ENCODE data around the gene TRPM1.

DNA sequence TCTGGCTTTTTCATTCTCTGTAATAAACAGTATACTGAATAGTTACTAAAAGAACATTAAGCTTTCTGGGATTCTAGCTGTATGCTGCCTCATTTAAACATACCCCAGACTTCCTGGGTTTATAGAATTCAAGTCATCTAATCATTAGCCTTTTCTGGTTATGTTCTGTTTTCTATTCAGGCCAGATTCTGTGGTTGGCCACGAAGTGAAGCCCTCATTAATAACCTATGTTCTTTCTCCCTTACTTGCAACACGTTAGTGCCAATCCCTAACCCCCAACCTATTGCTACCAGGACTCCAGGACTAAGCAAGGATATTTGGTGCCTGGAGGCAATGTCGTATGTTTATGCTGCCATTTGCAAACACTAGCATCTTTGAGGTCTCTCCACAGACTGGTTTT, 81.5 kb downstream of the TRPM1 start:
- TF ChIP-seq, protein P1, sequence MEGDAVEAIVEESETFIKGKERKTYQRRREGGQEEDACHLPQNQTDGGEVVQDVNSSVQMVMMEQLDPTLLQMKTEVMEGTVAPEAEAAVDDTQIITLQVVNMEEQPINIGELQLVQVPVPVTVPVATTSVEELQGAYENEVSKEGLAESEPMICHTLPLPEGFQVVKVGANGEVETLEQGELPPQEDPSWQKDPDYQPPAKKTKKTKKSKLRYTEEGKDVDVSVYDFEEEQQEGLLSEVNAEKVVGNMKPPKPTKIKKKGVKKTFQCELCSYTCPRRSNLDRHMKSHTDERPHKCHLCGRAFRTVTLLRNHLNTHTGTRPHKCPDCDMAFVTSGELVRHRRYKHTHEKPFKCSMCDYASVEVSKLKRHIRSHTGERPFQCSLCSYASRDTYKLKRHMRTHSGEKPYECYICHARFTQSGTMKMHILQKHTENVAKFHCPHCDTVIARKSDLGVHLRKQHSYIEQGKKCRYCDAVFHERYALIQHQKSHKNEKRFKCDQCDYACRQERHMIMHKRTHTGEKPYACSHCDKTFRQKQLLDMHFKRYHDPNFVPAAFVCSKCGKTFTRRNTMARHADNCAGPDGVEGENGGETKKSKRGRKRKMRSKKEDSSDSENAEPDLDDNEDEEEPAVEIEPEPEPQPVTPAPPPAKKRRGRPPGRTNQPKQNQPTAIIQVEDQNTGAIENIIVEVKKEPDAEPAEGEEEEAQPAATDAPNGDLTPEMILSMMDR (IDR thresholded peaks at IDR 0.05) = no peak
- no peak for TF ChIP-seq POLR2AphosphoS5 (IDR thresholded peaks at IDR 0.05)
